GM19438 (cell line): ENCODE data around the gene MVK.
"Not testable (repeated sequence)": the region's sequence is repeated elsewhere in the genome, so short reads cannot be mapped to it uniquely, and the experiment has no call there.

Source experiments
- ATAC-seq: cut with Tn5 transposase; IDR thresholded peaks from one replicate; pipeline ENCODE4 v1.9.1; 2021; ENCODE audit warnings: low read depth; ENCODE audit not compliant: unreplicated experiment

The MVK gene

GRCh38 chr12:109588461-109589239 is 15.1 kb downstream of the MVK start:
- no peak for ATAC-seq

DNA sequence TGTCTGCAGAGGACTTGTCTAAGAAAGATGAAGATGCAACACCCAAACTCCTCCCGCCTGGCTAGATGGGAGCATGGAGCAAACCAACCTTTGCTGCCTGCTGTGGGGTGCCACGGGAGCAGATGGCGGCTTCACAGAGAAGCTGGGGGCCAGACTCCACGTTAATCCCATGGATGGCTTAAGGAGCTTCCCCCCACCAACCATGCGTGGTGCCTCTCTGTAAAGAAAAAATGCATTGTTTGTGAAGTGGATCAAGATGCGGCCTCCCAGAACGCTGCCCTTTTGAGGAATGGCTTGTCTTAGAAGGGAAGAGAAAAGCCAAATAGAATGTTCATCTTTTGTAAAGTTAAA is 15.6 kb downstream of the MVK start:
- no peak for ATAC-seq

- ATAC-seq = no peak
These were observed 16.2 kb downstream of the MVK start for GRCh38 chr12:109589691-109590245.

DNA sequence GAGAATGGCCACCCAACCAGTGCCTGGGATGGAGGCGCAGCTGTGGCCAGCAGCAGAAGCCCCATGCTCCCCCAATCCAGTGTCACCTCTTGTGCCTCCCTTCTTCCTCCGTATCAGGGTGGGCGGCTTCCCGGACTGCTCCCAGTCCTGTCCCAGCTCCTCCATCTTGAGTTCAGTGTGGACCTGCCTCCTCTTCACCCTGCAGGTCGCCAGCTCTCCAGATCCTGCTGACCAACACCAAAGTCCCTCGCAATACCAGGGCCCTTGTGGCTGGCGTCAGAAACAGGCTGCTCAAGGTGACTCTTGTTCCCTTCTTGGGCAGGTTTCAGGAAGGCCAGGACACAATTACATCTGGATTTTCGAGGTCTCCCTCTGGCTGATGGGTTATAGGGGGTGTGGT is 17.0 kb downstream of the MVK start:
- ATAC-seq = no peak

DNA sequence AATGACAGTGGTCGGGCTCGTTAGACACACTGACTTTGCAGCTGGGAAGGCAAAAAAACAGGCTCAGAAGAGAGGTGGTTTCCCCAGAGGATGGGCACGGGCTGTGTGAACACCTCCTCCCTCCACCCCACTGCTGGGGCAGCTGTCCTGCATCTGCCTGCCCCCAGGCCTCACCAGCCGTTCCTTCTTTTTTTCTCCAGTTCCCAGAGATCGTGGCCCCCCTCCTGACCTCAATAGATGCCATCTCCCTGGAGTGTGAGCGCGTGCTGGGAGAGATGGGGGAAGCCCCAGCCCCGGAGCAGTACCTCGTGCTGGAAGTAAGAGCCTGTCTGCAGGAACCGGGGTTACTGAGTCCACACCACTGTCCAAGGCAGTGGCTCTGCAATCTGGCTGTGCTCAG is 17.4 kb downstream of the MVK start:
- no peak for ATAC-seq

- no peak for ATAC-seq
These were observed 18.8 kb downstream of the MVK start for GRCh38 chr12:109592195-109592904.

DNA sequence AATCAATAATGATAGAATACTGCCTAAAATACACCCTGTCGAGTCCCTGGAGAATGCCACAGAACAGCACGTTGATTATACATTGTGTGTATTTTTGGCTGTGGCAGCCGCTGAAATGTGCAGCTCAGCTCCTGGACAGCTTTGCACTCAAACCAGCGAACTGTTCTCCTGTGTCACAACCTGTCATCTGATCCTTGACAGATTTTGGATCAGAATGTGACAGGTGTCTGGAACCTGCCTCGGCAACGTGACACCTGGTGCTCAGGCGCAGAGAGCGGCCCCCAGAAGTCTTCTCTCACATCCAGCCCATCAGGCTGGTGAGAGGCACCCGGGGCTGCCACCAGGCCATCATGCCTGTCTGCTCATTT is 19.3 kb downstream of the MVK start:
- ATAC-seq = no peak

DNA sequence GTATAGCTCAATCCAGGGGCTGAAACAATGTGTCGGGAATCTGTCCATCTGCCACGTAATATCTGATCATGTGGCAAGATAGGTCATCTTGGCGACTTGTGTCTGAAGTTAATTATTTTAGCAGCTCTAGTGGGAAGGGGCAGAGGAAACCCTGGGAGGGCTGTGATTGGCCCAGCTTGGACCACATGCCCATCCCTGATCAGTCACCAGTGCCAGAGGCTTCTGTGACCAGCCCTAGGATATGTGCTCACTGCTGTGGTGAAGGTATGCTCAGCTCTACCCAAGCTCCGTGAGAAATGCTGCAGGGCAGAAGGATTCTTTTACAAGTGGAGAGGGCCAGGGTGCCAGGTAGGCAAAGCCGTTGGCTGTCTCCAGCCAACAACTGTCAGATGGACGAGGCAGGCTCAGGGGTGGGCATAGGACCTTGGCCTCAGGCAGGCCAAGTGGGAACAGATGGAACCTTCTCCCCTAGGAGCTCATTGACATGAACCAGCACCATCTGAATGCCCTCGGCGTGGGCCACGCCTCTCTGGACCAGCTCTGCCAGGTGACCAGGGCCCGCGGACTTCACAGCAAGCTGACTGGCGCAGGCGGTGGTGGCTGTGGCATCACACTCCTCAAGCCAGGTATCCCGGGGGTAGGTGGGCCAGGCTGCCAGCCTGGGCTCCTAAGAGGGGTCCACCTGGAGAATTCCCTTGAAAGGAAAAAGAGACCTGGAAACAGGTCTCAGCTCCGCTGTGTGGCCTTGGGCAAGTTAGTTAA is 21.1 kb downstream of the MVK start:
- ATAC-seq = no peak

DNA sequence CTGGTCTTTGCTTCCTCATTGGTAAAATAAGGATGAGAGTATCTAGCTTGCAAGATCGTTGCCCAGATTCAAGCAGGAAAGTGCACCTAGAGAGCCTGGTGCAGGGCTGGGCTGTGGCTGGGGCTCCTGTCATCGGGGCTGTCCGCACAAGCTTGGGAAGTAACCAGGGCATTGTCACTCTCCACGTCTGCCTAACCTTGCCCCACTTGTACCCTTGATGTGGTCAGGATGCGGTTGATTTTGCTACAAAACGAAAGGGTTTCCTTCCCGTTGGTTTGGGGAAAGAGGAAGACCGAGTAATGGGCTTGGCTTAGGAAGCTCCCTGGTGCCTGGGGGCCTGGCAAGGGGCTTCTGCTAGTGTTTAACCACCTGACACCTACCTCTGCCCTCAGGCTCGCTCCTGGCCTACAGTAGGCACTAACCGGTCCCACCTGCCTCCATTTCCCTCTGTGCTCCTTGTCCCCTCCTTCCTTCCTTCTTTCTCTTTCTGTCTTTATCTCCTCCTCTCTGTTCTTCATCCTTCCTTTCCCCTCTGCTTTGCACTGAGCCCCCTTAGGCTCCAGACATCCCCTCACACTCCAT is 21.8 kb downstream of the MVK start:
- ATAC-seq = no peak

- no peak for ATAC-seq
These were observed 23.0 kb downstream of the MVK start for GRCh38 chr12:109596418-109597244.

DNA sequence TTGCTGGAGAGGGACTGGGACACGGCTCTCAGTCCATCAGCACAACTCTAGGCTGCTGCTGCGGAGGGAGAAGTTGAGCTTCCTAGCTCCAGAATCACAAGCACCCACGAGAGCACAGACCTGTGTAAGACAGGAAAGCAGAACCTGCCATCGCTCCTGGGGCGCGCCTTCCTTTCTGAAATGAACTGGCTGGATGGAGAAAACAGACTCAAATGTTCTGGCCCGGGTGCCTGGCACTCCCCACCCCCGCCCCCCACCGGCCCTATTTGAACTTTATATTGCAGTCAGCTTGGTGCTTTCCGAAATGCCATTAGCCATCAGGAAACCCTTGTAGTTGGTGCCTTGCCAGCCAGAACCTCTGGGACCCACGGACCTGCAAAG is 23.8 kb downstream of the MVK start:
- no peak for ATAC-seq

- no peak for ATAC-seq
These were observed 24.3 kb downstream of the MVK start for GRCh38 chr12:109597795-109598427.

DNA sequence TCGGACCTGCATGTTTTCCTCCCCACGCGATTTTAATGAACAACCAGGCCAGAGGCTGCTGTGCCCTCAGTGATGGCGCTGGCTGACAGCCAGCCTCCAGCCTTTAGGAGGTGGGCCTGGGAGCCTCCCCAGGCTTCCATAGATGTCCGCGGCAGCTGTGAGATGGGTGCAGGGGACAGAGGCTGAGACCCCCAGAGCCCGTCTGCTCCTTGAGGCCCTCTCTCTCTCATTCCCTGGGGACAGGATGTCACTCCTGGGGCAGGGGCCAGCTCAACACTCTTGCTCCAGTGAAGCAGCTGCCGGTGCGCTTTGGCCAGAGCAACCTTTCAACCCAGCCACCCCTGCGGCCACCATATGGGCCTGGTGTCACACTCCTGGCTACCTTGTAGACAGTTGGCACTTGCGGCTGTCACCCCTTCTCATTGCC is 24.8 kb downstream of the MVK start:
- no peak for ATAC-seq

GRCh38 chr12:109599087-109599486 is 25.5 kb downstream of the MVK start:
- no peak for ATAC-seq

DNA sequence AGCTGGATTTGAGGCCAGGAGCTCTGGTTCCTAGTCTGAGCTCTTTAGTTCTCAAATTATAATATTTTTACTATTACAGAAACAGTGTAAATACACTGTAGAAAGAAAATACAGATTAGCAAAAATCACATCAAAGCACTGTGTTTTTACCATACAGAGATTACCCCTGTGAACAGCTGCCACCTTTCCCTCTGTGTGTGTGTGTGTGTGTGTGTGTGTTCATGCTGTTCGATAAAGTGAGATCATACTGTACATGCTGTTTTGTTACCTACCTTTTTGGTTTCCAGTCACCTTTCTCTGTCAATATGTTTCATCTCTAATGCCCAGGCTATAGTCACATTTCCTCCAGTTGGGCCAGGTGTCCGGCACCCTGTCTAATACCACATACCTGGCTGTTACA is 26.9 kb downstream of the MVK start:
- no peak for ATAC-seq

- no peak for ATAC-seq
These were observed 27.4 kb downstream of the MVK start for GRCh38 chr12:109600995-109601394.

- no peak for ATAC-seq
These were observed 28.0 kb downstream of the MVK start for GRCh38 chr12:109601557-109601956.

DNA sequence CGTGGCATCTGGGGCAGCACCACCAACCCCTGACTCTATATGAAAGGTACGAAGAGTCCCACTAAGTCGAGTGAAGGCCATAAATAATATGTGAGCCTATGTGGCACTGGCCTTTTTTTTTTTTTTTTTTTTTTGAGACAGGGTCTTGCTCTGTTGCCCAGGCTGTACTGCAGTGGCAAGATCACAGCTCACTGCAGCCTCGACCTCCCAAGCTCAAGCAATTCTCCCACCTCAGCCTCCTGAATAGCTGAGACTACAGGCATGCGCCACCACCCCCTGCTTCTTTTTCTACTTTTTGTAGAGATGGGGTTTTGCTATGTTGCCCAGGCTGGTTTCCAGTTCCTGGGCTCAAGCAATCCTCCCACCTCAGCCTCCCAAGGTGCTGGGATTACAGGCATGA is 28.5 kb downstream of the MVK start:
- not testable (repeated sequence) for ATAC-seq

GRCh38 chr12:109604132-109604585 is 30.6 kb downstream of the MVK start:
- ATAC-seq = no peak

- no peak for ATAC-seq
These were observed 31.4 kb downstream of the MVK start for GRCh38 chr12:109605016-109605415.
